PC-9 (cell line): ENCODE data around the gene MYH14. TPM values are rescaled to one million over a fixed set of nuclear protein-coding genes. Genes with fewer than 3 reads are reported as not detected.

ENCODE experiments used
- BruUV-seq: library from RNA; stranded (reverse); fragments of 400-500 nt; replicated peaks from 2 replicates; lab custom pipeline; 2021; lab: Mats Ljungman, UMichigan
- CTCF ChIA-PET: fragments of 300-600 bp; sonication (Branson Sonifier 250); formaldehyde crosslinking; loops from one replicate; lab custom pipeline; 2022; ENCODE audit warnings: antibody characterized with exemption; lab: Charles Lee
- POLR2A ChIA-PET: fragments of 300-600 bp; sonication (Branson Sonifier 250); formaldehyde crosslinking; loops from one replicate; lab custom pipeline; 2022; ENCODE audit warnings: antibody characterized with exemption; ENCODE audit not compliant: unreplicated experiment; lab: Charles Lee
- DNase-seq, 2 experiments: peaks; one replicate each; pipeline versions ENCODE4 v3.0.0 to v3.0.0-alpha.2; 2015 to 2022; ENCODE audit warnings: mixed read lengths in 1 of 2
- H2AFZ ChIP-seq: fragments of 200-600 bp; sonication (generic); 2 replicates; pipeline ENCODE4 v1.8.1; 2017; ENCODE audit warnings: antibody characterized with exemption
- H3F3A ChIP-seq: fragments of 200-600 bp; sonication (generic); 2 replicates; pipeline ENCODE4 v1.8.1; 2017; ENCODE audit warnings: antibody characterized with exemption, mild to moderate bottlenecking, low read depth; ENCODE audit not compliant: insufficient read depth
- H3K27ac ChIP-seq: fragments of 200-600 bp; sonication (generic); 2 replicates; pipeline ENCODE4 v1.6.1; 2016; ENCODE audit warnings: mixed run types
- H3K27me3 ChIP-seq: fragments of 200-600 bp; sonication (generic); 2 replicates; pipeline ENCODE4 v1.6.1; 2016; ENCODE audit warnings: low read depth, mixed run types; ENCODE audit not compliant: insufficient read depth
- H3K36me3 ChIP-seq: fragments of 200-600 bp; sonication (generic); 2 replicates; pipeline ENCODE4 v1.6.1; 2016; ENCODE audit warnings: low read depth, mixed run types
- H3K4me1 ChIP-seq: fragments of 200-600 bp; sonication (generic); replicated peaks from 2 replicates; pipeline ENCODE4 v1.6.1; 2016; ENCODE audit warnings: mixed run types; ENCODE audit not compliant: insufficient read depth
- H3K4me2 ChIP-seq: fragments of 200-600 bp; sonication (generic); 2 replicates; pipeline ENCODE4 v1.6.1; 2017; ENCODE audit warnings: mixed run types
- H3K4me3 ChIP-seq: fragments of 200-600 bp; sonication (generic); 2 replicates; pipeline ENCODE4 v1.6.1; 2016; ENCODE audit warnings: mixed run types
- H3K79me2 ChIP-seq: fragments of 200-600 bp; sonication (generic); 2 replicates; pipeline ENCODE4 v1.6.1; 2017; ENCODE audit warnings: low read depth, mixed run types
- H3K9me2 ChIP-seq: fragments of 200-600 bp; sonication (generic); 2 replicates; pipeline ENCODE4 v1.8.1; 2017; ENCODE audit warnings: mild to moderate bottlenecking; ENCODE audit not compliant: insufficient read depth
- H3K9me3 ChIP-seq: fragments of 200-600 bp; sonication (generic); 2 replicates; pipeline ENCODE4 v1.8.1; 2016; ENCODE audit warnings: low read depth; ENCODE audit not compliant: insufficient read depth
- H4K20me1 ChIP-seq: fragments of 200-600 bp; sonication (generic); 2 replicates; pipeline ENCODE4 v1.8.1; 2017; ENCODE audit not compliant: insufficient read depth
- CTCF ChIP-seq: fragments of 200-600 bp; sonication (generic); conservative IDR thresholded peaks from 2 replicates; pipeline ENCODE4 v1.6.1; 2017; ENCODE audit warnings: mixed run types, antibody characterized with exemption, mild to moderate bottlenecking, moderate library complexity
- EZH2 ChIP-seq: fragments of 200-600 bp; sonication (generic); IDR thresholded peaks from 2 replicates; pipeline ENCODE4 v1.8.0; 2017; ENCODE audit warnings: antibody characterized with exemption, low read depth
- intact Hi-C: fragments of 100-400 bp; cut with micrococcal nuclease; formaldehyde crosslinking; loops from one replicate; pipeline ENCODE4 v1.10.0; 2022; ENCODE audit not compliant: unreplicated experiment
- total RNA-seq: library from RNA; stranded (reverse); gene quantifications from 2 replicates; pipeline ENCODE4 v1.2.3, GENCODE V29; 2021

MYH14 gene
- total RNA-seq, 1 experiment from 2014 or later = 115 TPM

- Histone ChIP-seq H3K4me1 (peaks cover 28% of the 10 kb centered on the region), H3K27ac (peak overlapping the region; percentile 89), H3K36me3 (peaks cover 24% of the 10 kb centered on the region), H3K4me3 (no peak overlapping the region; the same call in 1 of the 2 replicates), H4K20me1 (no peaks in the 10 kb centered on the region), H3K4me2 (peak overlapping the region; percentile 72), H2AFZ (no peak overlapping the region), H3K9me3 (peaks cover 6% of the 10 kb centered on the region; the same call in 1 of the 2 replicates), H3F3A (peaks cover 31% of the 10 kb centered on the region), H3K27me3 (no peaks in the 10 kb centered on the region), H3K79me2 (peaks cover 18% of the 10 kb centered on the region), H3K9me2 (no peaks in the 10 kb centered on the region)
- no TSS peak for BruUV-seq
- CTCF ChIA-PET = interaction anchor here (0.7 kb wide), 1 partner anchor 66 kb away, joined by 3 read pairs; no protein-coding TSS in a partner anchor
- POLR2A ChIA-PET = interaction anchor here (0.6 kb wide), 1 partner anchor 65 kb away, joined by 4 read pairs; no protein-coding TSS in a partner anchor
- DNase-seq = no peak
- no peak for TF ChIP-seq EZH2
- TF ChIP-seq CTCF = no peak
- intact Hi-C loops = loop anchor here (2.0 kb wide), 2 partner anchors 23 to 49 kb away; no protein-coding TSS in a partner anchor
Observed at GRCh38 chr19:50213925-50214324, 10.5 kb downstream of the MYH14 start.

DNA sequence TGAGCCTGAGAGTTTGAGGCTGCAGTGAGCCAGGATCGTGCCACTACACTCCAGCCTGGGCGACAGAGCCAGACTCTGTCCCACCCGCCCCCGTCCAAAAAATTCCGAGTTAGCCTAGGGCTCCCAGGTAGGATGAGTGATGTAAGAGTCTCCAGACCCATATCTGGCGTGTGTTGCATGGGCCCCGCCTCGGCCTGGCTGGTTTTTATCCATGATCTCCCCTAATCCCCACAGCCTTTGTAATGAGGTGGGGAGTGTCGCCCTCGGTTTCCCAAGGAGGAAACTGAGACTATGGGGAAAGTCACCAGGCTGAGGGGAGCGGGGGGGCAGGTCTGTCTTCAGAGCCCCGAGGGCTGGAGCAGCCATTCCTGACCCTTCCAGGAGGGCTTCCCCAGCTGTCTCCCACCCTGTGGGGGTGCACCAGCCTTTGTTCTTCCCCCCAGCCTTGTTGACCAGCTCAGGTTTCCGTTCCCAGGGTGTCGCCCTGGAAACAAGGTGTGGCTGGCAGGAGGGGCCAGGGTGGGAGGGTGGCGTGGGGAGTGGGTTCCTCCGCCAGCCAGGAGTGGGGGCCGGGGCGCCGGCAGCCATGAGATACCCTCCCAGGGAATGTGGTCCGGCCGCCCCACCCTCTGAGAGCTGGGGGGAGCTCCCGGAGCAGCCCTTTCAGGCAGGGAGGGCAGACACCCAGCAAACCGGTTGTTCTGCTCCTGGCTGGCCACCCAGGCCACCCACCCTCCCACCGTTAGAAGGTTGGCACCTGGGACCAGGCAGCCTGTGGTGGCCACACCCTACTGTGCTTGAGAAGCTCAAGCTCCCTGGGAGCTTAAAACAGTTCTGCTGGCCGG is 11.5 kb downstream of the MYH14 start:
- peaks cover 6% of the 10 kb centered on the region; the same call in 1 of the 2 replicates for H3K9me3 ChIP-seq
- intact Hi-C loops = loop anchor here (1.0 to 2.0 kb wide), 4 partner anchors 10 to 50 kb away; no protein-coding TSS in a partner anchor
- H3K27me3 ChIP-seq = no peaks in the 10 kb centered on the region
- no peaks in the 10 kb centered on the region for H3K9me2 ChIP-seq
- peak overlapping the region; percentile 74 for H3K4me2 ChIP-seq
- no peak overlapping the region for H2AFZ ChIP-seq
- peak overlapping the region; percentile 36; the same call in 1 of the 2 replicates for H3K4me3 ChIP-seq
- POLR2A ChIA-PET = interaction anchor here (0.6 to 1.2 kb wide), 11 partner anchors 10 to 1474 kb away, joined by 3 to 28 read pairs (median 13); partner anchors contain the start of genes KCNC3 and MYH14
- H3K27ac ChIP-seq = peak overlapping the region; percentile 89
- peaks cover 28% of the 10 kb centered on the region for H3K4me1 ChIP-seq
- H3K79me2 ChIP-seq = peaks cover 14% of the 10 kb centered on the region
- H3F3A ChIP-seq = peaks cover 35% of the 10 kb centered on the region
- DNase-seq = peak; percentile 99
- H3K36me3 ChIP-seq = peaks cover 28% of the 10 kb centered on the region
- no peaks in the 10 kb centered on the region for H4K20me1 ChIP-seq
- TF ChIP-seq CTCF = no peak
- TF ChIP-seq EZH2 = no peak
- CTCF ChIA-PET = interaction anchor here (0.6 to 1.7 kb wide), 4 partner anchors 12 to 114 kb away, joined by 3 to 15 read pairs (median 6); partner anchors contain the start of gene MYH14
- no TSS peak for BruUV-seq

DNA sequence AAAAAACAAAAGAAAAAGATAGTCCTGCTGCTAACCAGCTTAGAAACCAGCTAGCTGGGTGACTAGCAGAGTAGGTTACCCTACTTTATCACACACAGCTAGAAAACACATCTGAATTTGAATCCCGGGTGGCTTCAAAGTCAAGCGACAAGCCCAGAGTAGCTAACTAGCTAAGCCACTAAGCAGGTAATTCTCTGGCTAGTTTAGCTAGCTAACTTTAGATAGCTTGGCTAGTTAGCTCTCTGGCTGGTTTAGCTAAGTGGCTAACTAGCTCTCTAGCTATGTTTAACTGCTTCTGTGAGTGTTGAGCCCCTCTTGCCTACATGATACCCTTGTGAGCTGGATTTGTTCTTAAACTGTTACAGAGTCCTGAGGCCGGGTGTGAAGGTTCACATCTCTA is 12.4 kb downstream of the MYH14 start:
- peak overlapping the region; percentile 36; the same call in 1 of the 2 replicates for H3K4me3 ChIP-seq
- TF ChIP-seq EZH2 = no peak
- TF ChIP-seq CTCF = no peak
- H4K20me1 ChIP-seq = 0 out of 2 replicates have a peak, but pooled peaks cover 5% of the 10 kb centered on the region
- peaks cover 4% of the 10 kb centered on the region; the same call in 1 of the 2 replicates for H3K9me3 ChIP-seq
- DNase-seq = no peak
- H3K36me3 ChIP-seq = peaks cover 29% of the 10 kb centered on the region
- intact Hi-C loops = loop anchor here (1.0 to 2.0 kb wide), 4 partner anchors 11 to 51 kb away; no protein-coding TSS in a partner anchor
- no peak overlapping the region for H2AFZ ChIP-seq
- ChIA-PET CTCF (interaction anchor here (0.8 to 1.7 kb wide), 2 partner anchors 13 to 43 kb away, joined by 5 to 8 read pairs; partner anchors contain the start of gene MYH14), POLR2A (interaction anchor here (1.0 to 1.2 kb wide), 5 partner anchors 10 to 113 kb away, joined by 9 to 21 read pairs (median 14); partner anchors contain the start of genes KCNC3 and MYH14)
- peaks cover 35% of the 10 kb centered on the region for H3F3A ChIP-seq
- H3K4me1 ChIP-seq = peaks cover 28% of the 10 kb centered on the region
- BruUV-seq = TSS peak; percentile 33
- no peaks in the 10 kb centered on the region for H3K9me2 ChIP-seq
- no peaks in the 10 kb centered on the region for H3K27me3 ChIP-seq
- H3K27ac ChIP-seq = peak overlapping the region; percentile 89
- H3K79me2 ChIP-seq = peaks cover 14% of the 10 kb centered on the region
- H3K4me2 ChIP-seq = peak overlapping the region; percentile 74
